ENCODE measurements around the gene MT1B. TPM values are rescaled to one million over a fixed set of nuclear protein-coding genes. Genes with fewer than 3 reads are reported as not detected.

The MT1B gene
- not detected for total RNA-seq

GRCh38 chr16:56651586-56651985 lies at the start of gene MT1B:
MT1B (plus strand) TSS chr16:56651886; CDS start chr16:56651954, 68 bp downstream.
- intact Hi-C loops (cut with DNase I): no loop called here
- Histone ChIP-seq H3K27ac (no peak within 1 kb of the TSS), H3K27me3 (peaks cover 0 to 67% (median 0%) of the 10 kb centered on the region in 4 donors), H3K4me3 (no peak within 1 kb of the TSS), H3K9me3 (no peaks in the 10 kb centered on the region), H3K4me1 (peaks cover 0 to 12% (median 0%) of the 10 kb centered on the region in 3 donors), H3K36me3 (no peaks in the 10 kb centered on the region)
- no peak for DNase-seq
- WGBS, 2 donors: 82 to 90% methylated on average over 4 to 7 of the region's 7 CpGs
- no peak for TF ChIP-seq POLR2A (IDR thresholded peaks at IDR 0.05)
- no peak for TF ChIP-seq CTCF (IDR thresholded peaks at IDR 0.05)

- Histone ChIP-seq H3K9me3 (no peaks in the 10 kb centered on the region), H3K27ac (no peak overlapping the region), H3K36me3 (no peaks in the 10 kb centered on the region), H3K27me3 (no peaks in the 10 kb centered on the region), H3K4me3 (no peak overlapping the region), H3K4me1 (peaks cover 26 to 32% (median 29%) of the 10 kb centered on the region in 3 donors)
- 53 to 62% methylated on average over 4 of the region's 4 CpGs for WGBS, 2 donors
- intact Hi-C loops (cut with DNase I): loop anchor here (5.0 to 10.0 kb wide), 2 partner anchors 91 kb away; no protein-coding TSS in a partner anchor
- no peak for DNase-seq
- peak in 5 of 6 experiments; percentile 32 to 47 (median 40) for TF ChIP-seq CTCF (IDR thresholded peaks at IDR 0.05)
- TF ChIP-seq POLR2A (IDR thresholded peaks at IDR 0.05): no peak
These were observed 48.1 kb upstream of the MT1B start for GRCh38 chr16:56603589-56603988.

GRCh38 chr16:56604966-56605365 lies 46.7 kb upstream of the MT1B start:
- TF ChIP-seq CTCF (IDR thresholded peaks at IDR 0.05) (no peak), POLR2A (IDR thresholded peaks at IDR 0.05) (no peak)
- H3K36me3 ChIP-seq: no peaks in the 10 kb centered on the region
- DNase-seq: no peak
- intact Hi-C loops (cut with DNase I): loop anchor here (5.0 to 10.0 kb wide), 2 partner anchors 90 to 93 kb away; no protein-coding TSS in a partner anchor
- H3K27me3 ChIP-seq: no peaks in the 10 kb centered on the region
- no peak overlapping the region for H3K4me3 ChIP-seq
- no peaks in the 10 kb centered on the region for H3K9me3 ChIP-seq
- H3K27ac ChIP-seq: peak overlapping the region; percentile 82 to 95 (median 90)
- 89 to 100% methylated on average over 3 to 4 of the region's 4 CpGs for WGBS, 2 donors
- H3K4me1 ChIP-seq: peaks cover 26 to 46% (median 36%) of the 10 kb centered on the region in 3 donors

GRCh38 chr16:56605475-56605874 lies 46.2 kb upstream of the MT1B start:
- peak overlapping the region; percentile 82 to 95 (median 90) for H3K27ac ChIP-seq
- no peak for TF ChIP-seq CTCF (IDR thresholded peaks at IDR 0.05)
- no peak for TF ChIP-seq POLR2A (IDR thresholded peaks at IDR 0.05)
- H3K27me3 ChIP-seq: no peaks in the 10 kb centered on the region
- peaks cover 31 to 51% (median 41%) of the 10 kb centered on the region in 3 donors for H3K4me1 ChIP-seq
- H3K36me3 ChIP-seq: no peaks in the 10 kb centered on the region
- WGBS, 2 donors: 44 to 60% methylated on average over 1 of the region's 1 CpG
- H3K4me3 ChIP-seq: no peak overlapping the region
- intact Hi-C loops (cut with DNase I): loop anchor here (10.0 kb wide), 1 partner anchor 89 kb away; no protein-coding TSS in a partner anchor
- DNase-seq: no peak
- no peaks in the 10 kb centered on the region for H3K9me3 ChIP-seq

GRCh38 chr16:56606071-56606475 lies 45.6 kb upstream of the MT1B start:
- H3K27ac ChIP-seq: peak overlapping the region; percentile 82 to 95 (median 90)
- no peaks in the 10 kb centered on the region for H3K36me3 ChIP-seq
- H3K4me3 ChIP-seq: peak overlapping the region in 1 of 4 donors; percentile 9
- TF ChIP-seq POLR2A (IDR thresholded peaks at IDR 0.05): no peak
- TF ChIP-seq CTCF (IDR thresholded peaks at IDR 0.05): no peak
- intact Hi-C loops (cut with DNase I): loop anchor here (10.0 kb wide), 1 partner anchor 89 kb away; no protein-coding TSS in a partner anchor
- H3K27me3 ChIP-seq: no peaks in the 10 kb centered on the region
- WGBS, 2 donors: 23 to 28% methylated on average over 3 of the region's 3 CpGs
- H3K4me1 ChIP-seq: peaks cover 36 to 57% (median 47%) of the 10 kb centered on the region in 3 donors
- DNase-seq: no peak
- H3K9me3 ChIP-seq: no peaks in the 10 kb centered on the region

Data from esophagus squamous epithelium (tissue), 5 donors.